NCI-H82 (cell line): ENCODE data around the gene SIRPB2.

Experiments
- DNase-seq: peaks from one replicate; lab custom pipeline; 2025; lab: John Stamatoyannopoulos, UW

SIRPB2 gene

GRCh38 chr20:1491281-1491840, at the start of gene SIRPB2:
Gene SIRPB2, minus strand, starts transcription at chr20:1491420. Its CDS starts 61 bp downstream, at chr20:1491359.
- no peak for DNase-seq

- DNase-seq: no peak
Observed at GRCh38 chr20:1539816-1540419, 48.7 kb upstream of the SIRPB2 start.

- DNase-seq: no peak
Observed at GRCh38 chr20:1538655-1539054, 47.4 kb upstream of the SIRPB2 start.

- DNase-seq: no peak
Observed at GRCh38 chr20:1537731-1538058, 46.5 kb upstream of the SIRPB2 start.

GRCh38 chr20:1536893-1537730, 45.9 kb upstream of the SIRPB2 start:
- DNase-seq: no peak

- no peak for DNase-seq
Observed at GRCh38 chr20:1535420-1536175, 44.4 kb upstream of the SIRPB2 start.

- DNase-seq: no peak
Observed at GRCh38 chr20:1534526-1534925, 43.3 kb upstream of the SIRPB2 start.

- DNase-seq: peak; percentile 71
Observed at GRCh38 chr20:1533059-1533458, 41.8 kb upstream of the SIRPB2 start.

- DNase-seq: no peak
Observed at GRCh38 chr20:1528811-1529210, 37.6 kb upstream of the SIRPB2 start.

GRCh38 chr20:1527923-1528322, 36.7 kb upstream of the SIRPB2 start:
- no peak for DNase-seq

GRCh38 chr20:1526896-1527295, 35.7 kb upstream of the SIRPB2 start:
- no peak for DNase-seq

GRCh38 chr20:1526310-1526709, 35.1 kb upstream of the SIRPB2 start:
- DNase-seq: no peak

- no peak for DNase-seq
Observed at GRCh38 chr20:1524004-1524403, 32.8 kb upstream of the SIRPB2 start.

- no peak for DNase-seq
Observed at GRCh38 chr20:1517010-1517409, 25.8 kb upstream of the SIRPB2 start.

- DNase-seq: no peak
Observed at GRCh38 chr20:1513801-1514200, 22.6 kb upstream of the SIRPB2 start.

- peak; percentile 24 for DNase-seq
Observed at GRCh38 chr20:1509237-1509636, 18.0 kb upstream of the SIRPB2 start.

- DNase-seq: no peak
Observed at GRCh38 chr20:1508574-1508973, 17.4 kb upstream of the SIRPB2 start.

GRCh38 chr20:1507276-1507675, 16.1 kb upstream of the SIRPB2 start:
- DNase-seq: peak; percentile 80

GRCh38 chr20:1505871-1506270, 14.7 kb upstream of the SIRPB2 start:
- no peak for DNase-seq

- DNase-seq: no peak
Observed at GRCh38 chr20:1505361-1505760, 14.1 kb upstream of the SIRPB2 start.

- peak; percentile 92 for DNase-seq
Observed at GRCh38 chr20:1503564-1504227, 12.5 kb upstream of the SIRPB2 start.

GRCh38 chr20:1500496-1500895, 9.3 kb upstream of the SIRPB2 start:
- no peak for DNase-seq
